ENCODE results near the gene ZIC5.
"Not testable (repeated sequence)": the region's sequence is repeated elsewhere in the genome, so short reads cannot be mapped to it uniquely, and the experiment has no call there.

ZIC5 gene

DNA sequence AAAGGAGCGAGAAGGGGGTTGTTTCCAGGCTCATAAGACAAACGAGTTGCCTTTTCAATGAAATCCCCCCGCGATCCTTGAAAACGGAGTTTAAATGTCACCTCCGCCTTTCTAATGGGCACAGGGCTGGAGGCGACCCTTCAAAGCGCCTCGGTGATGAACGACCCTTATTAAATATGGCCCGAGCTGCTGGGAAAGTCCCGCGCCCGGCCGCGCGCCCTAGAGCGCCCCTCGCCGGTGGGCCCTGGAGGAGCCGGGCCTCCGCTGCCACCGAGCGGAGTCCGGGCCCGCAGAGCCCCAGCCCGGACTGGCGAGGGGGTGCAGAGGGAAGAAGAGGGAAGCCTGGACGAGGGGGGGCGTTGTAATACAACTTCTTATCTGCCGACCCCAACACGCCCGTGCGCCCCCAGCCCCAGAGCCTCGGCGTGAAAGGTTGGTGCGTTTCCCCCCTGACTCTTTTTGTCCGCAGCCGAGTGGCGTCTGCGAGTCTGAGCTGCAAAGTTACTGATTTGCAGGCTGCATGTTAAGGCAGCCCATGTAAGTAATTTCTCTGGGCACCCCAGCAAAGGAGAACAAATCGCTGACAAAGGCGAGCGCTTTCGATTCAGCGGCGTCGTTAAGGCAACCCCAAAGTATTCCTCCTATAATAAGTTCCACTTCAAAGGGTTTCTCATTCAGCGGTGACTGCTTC, 11.9 kb downstream of the ZIC5 start:
- no peak for DNase-seq

DNA sequence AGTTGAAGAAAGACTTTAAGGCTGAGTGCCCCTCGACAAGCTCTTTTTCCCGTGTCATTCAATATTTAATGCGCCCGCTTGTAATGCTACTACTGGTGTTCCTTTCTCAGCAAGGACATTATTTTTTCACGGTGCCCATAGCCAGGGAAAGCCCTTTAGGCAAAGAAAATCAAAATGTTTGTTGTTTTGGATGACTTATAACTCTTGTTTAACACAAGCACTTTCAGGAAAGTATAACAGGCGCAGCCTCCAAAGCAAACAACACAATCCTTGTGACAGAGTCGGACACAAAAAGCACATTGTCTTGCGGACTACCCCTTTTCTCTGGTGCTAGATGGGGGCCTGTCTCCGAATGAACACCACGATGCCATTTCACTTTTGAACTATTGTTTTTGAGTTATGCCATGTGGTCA, 12.4 kb downstream of the ZIC5 start:
- DNase-seq = no peak

DNA sequence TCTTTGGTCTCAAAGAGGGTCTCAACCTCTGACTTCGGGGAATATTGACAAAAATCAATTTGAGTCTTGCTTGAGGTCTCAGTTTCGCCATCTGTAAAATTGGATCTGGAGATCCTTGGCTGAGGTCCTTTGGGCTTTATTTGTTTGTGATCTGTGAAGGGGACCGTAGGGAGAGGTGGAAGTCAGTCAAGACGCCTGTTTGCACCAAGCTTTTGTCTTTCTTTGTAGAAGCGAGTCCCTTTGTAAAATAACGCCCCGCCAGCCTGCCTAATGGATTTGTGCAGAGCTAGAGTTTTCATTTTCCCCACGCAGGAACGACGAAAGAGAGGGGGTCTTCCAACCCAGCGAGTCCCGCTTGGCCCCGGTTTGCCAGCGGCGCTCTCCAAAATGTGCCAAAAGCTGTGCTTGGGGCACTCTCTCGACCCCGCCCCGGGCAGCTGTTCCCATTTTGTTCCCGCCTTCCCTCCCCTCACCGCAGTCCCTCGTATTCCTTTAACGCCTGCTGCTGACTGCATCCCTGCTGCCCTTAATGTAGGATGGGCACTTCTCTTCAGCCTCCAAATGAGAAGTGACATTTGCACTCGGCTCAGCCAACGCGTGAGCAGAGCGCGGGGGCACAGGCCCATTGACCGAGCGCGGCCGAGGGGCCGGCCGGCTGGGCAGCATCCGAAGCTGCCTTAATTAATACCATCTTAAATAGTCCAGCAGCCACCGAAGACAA, 13.0 kb downstream of the ZIC5 start:
- no peak for DNase-seq

DNA sequence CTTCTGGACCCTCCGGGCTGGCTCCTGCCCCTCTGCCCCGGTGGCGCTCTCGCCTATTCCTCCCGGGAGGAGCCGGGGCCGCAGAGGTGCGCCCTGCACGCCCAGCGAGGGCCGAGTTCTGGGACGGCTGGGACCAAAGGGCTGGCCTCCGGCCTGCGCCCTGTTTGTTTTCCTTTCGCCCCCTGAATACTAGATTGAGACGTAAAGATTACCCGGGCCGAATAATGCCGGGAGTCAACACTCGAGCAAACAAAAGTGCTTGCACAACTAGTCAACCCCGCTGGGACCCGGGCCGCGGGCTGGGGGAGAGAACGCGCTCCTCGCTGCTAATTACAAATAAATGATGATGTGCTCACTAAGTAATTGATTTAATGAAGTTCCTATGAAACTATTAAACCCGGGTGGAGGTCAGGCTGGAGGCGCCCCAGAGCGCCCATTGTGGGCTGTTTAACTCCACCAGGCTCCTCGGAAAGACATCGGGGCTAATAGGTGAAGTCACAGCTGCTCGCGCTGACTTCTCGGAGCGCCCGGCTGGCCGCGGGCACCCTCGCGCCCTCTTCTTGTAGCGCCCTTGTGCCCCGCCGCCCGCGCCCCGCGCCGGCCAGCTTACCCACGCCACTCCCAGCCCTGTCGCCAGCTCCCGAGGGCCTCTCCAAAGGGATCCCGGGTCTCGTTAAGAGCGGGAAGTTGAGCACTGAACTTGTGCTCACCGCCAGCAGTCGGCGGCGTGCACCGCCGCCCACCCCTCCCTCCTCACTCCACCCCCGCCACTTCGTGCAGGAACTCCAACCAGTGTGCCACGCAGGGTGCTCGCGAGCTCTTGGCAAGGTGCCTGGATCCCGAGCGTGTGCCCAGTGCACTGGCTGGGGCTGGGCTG, 14.9 kb downstream of the ZIC5 start:
- peak; percentile 59 for DNase-seq

DNA sequence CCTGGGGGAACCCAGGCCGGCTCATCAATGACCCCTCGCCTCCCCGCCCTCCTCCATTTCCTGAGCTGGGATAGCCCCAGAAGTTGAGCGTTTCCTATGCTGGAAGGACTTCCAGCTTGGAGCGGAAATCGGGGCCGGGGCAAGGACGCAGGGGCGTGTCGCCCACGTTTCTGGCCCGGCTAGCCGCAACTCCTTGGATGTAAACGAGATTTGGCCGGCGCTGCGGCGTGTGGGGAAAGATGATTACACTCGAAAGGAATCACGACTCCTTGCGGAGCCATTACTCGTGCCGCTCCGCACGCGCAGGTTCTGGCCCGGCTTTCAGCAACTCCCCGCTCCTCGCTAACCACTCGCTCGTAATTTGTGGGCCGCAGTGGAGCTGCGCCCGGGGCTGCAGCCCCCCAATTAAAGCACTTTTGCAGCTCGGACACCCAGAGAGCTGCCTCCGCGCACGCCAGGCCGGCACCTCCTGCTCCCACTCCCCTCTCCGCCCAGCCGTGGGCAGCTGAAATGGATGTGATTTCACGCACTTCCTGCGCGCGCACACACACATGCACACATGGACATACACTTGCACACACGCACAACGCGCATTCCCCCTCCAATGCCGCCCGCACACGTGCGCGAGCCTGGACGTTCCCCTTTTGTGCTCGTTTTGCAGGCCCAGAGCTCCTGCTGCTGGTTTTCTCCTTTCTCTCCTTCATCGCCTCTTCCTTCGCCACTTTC, 15.7 kb downstream of the ZIC5 start:
- no peak for DNase-seq

DNA sequence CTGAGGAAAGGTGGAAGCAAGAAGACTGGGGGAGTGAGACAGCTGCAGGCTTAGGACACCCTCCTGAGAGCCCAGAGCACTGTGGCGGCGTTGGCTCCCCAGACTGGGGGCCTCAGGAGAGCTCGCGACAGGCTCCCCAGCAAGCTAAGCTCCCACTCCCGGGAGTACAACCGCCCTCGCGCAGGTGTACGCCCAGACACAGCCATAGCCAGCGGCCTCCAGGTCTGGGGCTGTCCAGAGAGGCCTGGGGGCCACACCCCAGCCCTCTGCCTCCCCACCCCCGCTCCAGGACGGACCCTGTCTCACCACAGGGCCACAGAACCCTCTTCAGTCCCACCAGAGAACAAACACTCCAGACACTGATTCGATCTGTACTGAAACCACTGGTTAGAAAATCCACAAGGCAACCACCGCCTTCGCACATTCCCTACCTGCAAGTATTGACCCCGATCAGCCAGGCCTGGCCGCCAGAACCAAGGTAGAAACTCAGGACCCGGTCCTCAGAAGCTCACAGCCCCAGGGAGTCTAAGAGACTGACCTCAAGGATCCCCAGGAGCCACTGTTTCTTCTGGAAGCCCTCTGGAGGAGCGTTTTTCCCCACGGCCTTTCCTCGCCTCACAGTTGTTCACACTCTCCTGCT, 16.3 kb downstream of the ZIC5 start:
- no peak for DNase-seq

DNA sequence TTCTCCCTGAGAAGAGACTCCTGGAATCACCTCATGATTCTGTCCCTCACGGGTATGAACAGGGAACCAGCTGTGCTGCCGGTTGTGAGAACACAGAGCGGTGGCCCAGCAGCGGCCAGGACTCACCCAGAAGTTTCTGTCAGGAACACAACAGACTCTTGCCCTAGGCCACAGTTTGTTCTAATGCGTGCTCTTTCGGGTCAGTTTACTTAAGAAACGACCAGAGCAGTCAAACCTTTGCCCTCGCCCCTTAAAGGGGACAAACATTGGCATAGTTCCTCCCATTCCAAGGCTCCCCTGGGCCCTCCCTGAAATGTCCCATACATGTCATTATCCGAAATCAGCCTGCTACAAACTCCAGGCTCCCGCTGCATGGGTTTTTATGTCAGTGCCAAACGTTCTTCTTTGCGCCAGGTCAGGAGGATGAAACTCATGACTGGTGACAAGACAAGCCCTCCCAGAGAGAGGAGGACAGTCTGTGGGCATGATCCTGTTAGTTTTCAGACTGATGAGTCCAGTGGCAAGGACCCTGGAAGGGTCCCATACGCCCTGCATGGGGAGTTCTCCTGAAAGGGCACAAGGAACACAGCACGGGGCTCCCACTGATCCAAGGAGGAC, 18.3 kb downstream of the ZIC5 start:
- no peak for DNase-seq

DNA sequence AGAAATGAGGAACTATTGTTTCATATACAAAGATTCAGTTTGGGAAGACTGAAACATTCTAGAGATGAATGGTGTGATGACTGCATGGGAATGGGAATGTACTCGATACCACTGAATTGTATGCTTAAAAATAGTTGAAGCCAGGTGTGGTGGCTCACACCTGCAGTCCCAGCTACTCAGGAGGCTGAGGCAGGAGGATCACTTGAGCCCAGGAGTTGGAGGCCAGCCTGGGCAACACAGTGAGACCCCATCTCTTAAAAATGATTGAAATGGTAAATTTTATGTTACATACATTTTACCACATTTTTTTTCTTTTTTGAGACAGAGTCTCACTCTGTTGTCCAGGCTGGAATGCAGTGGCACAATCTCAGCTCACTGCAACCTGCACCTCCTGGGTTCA, 19.9 kb downstream of the ZIC5 start:
- DNase-seq = not testable (repeated sequence)

DNA sequence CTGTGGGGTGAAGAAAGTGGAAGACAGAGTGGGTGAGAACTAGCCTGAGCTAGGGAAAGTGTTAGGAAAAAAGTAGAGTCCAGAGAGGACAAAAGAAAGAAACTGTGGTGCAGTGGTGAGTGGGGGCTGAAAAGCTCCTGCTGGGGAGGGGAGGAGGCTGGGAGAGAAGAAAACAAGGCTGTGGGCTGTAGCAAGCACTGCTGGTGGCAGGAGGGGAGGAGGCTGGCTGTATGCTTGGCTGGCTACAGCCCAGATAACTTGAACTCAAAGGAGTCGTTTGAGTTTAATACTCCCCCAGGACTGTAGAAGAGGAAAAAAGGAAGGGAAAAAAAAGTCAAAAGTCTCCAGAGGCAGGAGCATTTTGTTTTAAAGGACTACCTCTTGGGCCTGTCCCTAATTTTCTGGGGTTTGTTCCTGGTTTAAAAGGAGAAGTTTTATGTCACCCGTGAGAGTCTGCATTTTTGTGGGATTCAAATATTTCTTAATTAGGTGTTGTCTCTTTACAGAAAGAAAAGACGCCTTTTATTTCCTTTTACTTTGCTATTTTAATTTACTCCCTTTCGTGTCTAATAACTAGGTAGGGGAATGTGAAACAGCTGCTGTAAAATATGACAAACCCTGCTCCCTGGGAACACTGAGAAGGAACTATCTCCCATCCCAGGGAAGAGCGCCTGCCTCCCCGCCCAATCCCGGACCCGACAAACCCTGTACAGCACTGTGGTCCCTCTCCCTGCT, 21.7 kb downstream of the ZIC5 start:
- DNase-seq = no peak

DNA sequence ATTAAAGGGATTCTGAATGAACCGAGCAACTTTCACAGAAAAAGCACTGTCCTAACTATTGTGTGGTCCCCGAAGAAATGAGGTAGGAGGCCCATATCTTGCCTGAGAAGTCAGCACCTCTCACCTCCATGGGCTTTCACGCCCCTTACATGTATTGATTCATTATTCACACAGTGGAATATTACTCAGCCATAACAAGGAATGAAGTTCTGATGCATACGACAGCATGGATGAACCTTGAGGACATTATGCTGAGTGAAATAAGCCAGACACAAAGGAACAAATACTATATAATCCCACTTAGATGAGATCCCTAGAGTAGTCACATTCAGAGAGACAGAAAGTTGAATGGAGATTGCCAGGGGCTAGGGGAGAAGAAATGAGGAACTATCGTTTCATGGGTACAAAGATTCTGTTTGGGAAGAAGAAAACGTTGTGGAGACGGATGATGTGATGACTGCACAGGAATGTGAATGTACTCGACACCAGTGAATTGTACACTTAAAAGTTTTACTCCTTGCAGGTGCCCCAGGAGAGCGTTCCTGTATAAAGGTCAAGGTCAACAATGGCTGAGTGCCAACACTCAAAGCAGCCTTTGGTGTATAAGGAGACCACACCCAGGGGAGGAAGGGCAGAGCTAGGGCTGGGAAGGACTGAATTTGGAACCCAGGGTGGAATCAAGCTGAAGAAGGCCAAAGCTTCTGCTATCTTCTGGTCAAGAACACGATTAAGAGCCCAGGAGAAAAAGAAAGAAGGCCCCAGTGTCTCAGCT, 22.5 kb downstream of the ZIC5 start:
- DNase-seq = no peak

DNA sequence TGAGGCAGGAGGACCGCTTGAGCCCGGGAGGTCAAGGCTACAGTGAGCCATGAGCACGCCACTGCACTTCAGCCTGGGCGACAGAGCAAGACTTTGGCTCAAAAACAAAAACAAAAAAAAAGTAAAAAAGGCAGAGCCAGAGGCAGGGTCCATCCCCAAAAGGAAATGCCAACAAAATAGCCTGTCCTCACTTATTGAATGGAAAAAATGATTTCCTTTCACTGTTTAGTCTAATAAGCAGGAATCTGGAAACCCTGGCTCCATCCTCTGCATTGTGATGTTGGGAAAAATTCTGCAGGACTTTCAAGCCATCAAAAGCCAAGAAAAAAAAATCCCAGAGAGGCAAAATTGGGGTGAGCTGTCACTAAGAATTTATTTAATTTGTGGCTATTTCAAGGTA, 23.2 kb downstream of the ZIC5 start:
- no peak for DNase-seq

DNA sequence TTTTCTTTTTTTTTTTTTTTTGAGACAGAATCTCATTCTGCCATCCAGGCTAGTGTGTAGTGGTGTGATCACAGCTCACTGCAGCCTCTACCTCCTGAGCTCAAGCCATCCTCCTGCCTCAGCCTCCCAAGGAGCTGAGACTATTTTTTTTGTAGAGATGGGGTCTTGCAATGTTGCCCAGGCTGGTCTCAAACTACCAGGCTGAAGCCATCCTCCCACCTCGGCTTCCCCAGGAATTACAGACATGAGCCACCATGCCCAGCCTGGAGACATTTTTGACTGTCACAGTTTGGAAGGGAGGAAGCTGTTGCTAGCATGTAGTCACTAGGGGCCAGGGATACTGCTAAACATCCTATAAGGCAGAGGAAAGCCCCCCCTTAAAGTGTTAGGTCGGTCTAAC, 23.9 kb downstream of the ZIC5 start:
- no peak for DNase-seq

DNA sequence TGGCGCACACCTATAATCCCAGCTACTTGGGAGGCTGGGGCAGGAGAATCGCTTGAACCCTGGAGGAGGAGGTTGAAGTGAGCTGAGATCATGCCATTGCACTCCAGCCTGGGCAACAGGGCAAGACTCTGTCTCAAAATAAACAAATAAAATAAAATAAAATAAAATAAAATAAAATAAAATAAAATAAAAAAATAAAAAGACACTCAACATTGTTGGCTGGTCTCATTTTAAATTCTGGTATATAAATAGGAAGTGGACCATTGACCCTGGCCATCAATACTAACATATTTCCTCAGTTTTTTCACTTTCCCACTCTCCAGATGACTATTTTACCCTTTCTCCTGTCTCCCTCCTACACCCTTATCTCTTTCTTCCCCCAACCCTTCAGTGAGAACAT, 26.1 kb downstream of the ZIC5 start:
- DNase-seq = not testable (repeated sequence)

DNA sequence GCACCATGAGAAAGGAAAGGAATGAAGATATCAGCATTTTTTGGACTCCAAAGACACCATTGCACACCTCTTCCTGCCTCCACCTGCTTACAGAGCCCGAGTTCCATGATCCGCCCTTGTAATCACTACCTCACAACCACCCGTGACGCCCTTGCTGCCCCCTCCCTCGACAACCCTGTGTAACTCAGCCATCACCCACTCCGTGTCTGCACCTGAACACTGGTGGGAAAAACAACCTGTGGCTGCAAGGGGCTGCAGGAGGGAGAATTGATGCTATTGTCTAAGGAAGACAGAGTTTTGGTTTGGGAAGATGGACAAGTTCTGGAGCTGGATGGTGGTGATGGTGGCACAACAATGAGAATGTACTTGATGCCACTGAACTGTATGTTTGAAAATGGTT, 27.0 kb downstream of the ZIC5 start:
- DNase-seq = no peak

DNA sequence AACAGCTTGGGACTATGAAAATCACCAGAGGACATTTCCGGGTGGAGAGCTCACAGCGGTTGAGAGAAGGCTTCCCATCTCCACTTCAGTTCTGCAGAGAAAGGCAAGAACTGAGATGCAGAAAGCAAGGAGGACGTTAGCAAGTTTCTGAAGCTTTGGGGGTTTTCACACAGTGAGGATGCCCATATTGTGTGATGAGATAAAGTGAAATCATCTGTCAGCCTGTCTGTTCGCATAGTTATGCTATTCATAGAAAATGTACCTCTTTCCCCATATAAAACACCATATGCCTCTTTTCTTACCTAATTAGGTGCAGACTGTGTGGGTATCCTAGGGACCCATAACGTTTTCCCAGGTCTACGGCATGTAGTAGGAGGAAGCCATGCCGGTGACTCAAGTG, 27.5 kb downstream of the ZIC5 start:
- DNase-seq = no peak

DNA sequence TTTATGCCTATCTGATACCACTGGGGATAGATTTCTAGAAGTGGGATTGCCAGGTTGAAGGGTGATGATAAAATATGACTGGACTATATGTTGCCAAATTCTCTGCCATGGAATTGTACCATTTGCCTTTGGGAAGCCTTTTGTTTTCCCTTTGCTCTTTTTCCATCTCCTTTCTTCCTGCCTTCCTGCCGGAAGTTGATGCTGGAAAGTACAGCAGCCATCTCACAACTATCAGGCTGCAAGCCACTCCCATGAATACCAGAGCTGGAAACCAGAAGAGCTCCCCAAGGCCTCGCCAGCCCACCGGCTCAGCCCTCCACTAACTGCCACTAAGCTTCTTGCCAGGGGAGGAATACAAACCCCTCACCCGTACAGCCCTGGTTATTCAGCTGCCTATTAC, 29.7 kb downstream of the ZIC5 start:
- no peak for DNase-seq

DNA sequence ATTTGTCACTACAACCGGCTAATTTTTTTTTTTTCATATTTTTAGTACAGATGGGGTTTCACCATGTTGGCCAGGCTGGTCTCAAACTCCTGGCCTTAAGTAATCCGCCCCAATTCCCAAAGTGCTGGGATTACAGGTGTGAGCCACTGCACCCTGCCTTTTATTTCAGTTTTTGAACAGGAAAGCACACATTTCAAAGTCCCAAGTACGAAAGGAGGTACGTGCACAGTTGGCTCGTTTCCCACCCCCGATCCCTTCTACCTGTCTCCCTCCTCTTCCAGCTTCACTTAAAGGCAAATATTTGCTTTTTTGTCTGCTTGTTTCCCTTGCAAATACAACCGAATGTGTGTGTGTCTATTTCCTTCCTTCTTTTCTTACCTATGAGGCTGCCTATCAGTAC, 30.5 kb downstream of the ZIC5 start:
- no peak for DNase-seq

DNA sequence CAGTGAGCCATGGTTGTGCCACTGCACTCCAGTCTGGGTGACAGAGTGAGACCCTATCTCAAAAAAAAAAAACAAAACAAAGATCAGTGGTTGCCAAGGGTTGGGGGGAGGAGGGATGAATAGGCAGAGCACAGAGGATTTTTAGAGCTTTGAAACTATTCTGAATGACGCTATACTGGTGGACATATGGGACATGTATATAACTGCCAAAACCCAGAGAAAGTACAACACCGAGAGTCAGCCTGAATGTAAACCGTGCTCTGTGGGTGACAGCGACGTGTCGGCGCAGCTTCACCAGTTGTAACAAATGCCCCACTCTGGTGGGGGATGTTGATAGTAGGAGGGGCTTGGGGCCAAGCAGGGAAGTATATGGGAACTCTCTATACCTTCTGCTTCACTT, 32.9 kb downstream of the ZIC5 start:
- no peak for DNase-seq

DNA sequence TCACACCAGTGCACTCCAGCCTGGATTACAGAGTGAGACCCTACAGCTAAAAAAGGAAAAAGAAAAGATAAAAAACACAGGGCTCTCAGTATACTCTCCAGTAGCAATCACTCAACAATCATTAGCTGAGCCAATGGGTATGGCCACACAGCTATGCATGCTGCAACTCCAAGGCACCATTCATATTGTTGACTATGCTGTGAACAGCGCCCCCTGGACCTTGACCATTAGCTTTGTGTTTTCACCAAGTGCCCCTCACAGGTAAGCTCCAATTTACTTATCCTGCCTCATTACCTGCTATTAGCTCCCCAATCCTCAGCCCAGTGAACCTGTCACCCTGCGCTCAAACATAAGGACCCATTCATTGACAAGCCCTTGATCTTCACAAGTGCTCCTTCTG, 35.8 kb downstream of the ZIC5 start:
- no peak for DNase-seq

DNA sequence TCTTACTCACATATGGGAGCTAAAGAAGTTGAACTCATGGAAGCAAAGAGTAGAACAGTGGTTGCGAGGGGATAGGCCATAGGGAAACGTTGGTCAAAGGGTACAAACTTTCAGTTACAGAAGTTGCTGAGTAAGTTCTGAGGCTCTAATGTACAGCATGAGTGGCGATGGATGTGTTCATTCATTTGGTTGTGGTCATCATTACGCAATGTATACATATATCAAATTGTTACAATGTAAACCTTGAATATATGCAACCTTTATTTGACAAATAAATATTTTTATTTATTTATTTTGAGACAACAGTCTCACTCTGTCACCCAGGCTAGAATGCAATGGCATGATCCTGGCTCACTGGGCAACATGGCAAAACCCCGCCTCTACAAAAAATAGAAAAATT, 38.7 kb downstream of the ZIC5 start:
- no peak for DNase-seq

DNA sequence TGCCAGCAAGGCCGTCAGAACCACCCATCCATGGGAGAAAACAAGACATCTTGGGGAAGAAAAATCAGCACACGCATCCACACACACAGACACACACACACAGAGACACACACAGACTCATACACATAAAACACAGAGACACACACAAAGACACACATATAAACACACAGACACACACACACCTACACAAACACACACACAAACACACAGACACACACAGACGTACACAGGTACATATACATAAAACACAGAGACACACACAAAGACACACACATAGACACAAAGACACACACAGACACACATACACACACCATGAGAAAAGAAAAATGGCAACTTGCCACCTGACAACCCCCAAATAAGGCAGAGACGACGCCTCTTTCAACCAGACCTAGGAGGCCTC, 40.6 kb downstream of the ZIC5 start:
- DNase-seq = no peak

Measured in NCI-H1092 treated with DMSO at 0.1 percent for 48 hours (cell line).